ENCODE data around the gene TPD52L1. TPM values are rescaled to one million over a fixed set of nuclear protein-coding genes. Genes with fewer than 3 reads are reported as not detected.

The TPD52L1 gene
- total and polyA plus RNA-seq, 2 donors (not counting 1 experiment from before 2014, with no cell fraction given): not detected

DNA sequence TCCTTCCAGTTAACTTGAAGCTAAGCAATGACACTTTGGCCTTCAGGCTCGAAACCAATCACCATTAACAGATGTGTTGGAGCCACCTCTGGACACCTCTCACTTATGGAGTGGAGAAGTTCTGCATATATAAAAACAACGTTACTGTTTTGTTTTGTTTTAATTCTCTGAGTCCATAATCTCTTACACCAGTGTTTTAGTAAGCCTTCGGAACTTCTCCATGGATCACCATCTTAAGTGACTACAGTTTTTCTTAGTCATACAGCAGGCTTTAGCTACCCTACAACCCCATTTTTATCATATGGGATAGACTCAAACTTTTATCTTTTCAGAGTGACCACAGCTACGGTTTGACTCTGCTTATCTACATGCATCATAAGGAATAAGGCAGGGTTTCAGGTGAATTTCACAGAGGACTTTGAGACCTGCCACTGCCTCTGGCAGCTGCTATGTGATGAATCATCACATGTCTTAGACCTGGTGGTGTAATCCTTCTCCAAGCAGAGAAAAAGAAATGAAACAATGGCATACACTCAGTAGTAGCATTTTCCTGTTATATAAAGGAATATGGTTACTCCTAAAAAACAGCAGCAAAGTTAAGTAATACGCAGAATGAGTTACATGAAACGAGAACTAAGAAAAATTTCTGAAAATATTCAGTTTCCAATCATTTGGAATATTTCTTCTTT is 153.7 kb downstream of the TPD52L1 start:
- no peak overlapping the region for H2AFZ ChIP-seq (ENCODE audit: insufficient read depth, low read depth, low read length, poor library complexity, severe bottlenecking)
- H3K79me2 ChIP-seq (ENCODE audit: control insufficient read depth, insufficient read depth, low read length): no peaks in the 10 kb centered on the region
- H4K20me1 ChIP-seq (ENCODE audit: control insufficient read depth, insufficient read depth, low read length, poor library complexity, severe bottlenecking): no peaks in the 10 kb centered on the region
- ChIA-PET POLR2A (no interaction called here), CTCF (interaction anchor here (1.1 to 15.1 kb wide), 3 partner anchors 9 to 667 kb away, joined by 3 to 375 read pairs (median 6); partner anchors contain the start of gene HEY2)
- TF ChIP-seq CTCF (IDR thresholded peaks at IDR 0.05): no peak
- TF ChIP-seq EZH2 (IDR thresholded peaks at IDR 0.05; ENCODE audit: borderline replicate concordance, insufficient read depth, low read depth, low read length, poor library complexity, severe bottlenecking): no peak
- Mint-ChIP-seq H3K4me3 (no peak overlapping the region), H3K27ac (no peak overlapping the region), H3K9me3 (ENCODE audit: insufficient read depth) (no peaks in the 10 kb centered on the region), H3K27me3 (peaks cover 42% of the 10 kb centered on the region), H3K4me1 (peaks cover 11% of the 10 kb centered on the region)
- H3K4me2 ChIP-seq (replicated peaks; ENCODE audit: low read depth, low read length, poor library complexity, severe bottlenecking): no peak overlapping the region
- no peak for DNase-seq
- H3K27me3 ChIP-seq (replicated peaks in 1 of 4; ENCODE audit: control extremely low read depth in 1 of 4, control insufficient read depth in 3 of 4, insufficient read depth in 4 of 4, low read length in 3 of 4): peaks cover 0 to 8% (median under 1%) of the 10 kb centered on the region in 4 experiments
- intact Hi-C loops (cut with micrococcal nuclease): no loop called here
- WGBS (ENCODE audit: insufficient coverage): 100% methylated on average over 1 of the region's 6 CpGs
- H3K9ac ChIP-seq (ENCODE audit: low read length): no peak overlapping the region
- no peaks in the 10 kb centered on the region for H3K4me1 ChIP-seq (ENCODE audit: control insufficient read depth in 2 of 2, insufficient read depth in 2 of 2, low read length in 2 of 2)
- H3K27ac ChIP-seq (ENCODE audit: low read length in 2 of 2): no peak overlapping the region
- H3K4me3 ChIP-seq (ENCODE audit: control extremely low read depth in 1 of 5, extremely low read depth in 1 of 5, insufficient read depth in 1 of 5, low read depth in 2 of 5, low read length in 4 of 5): no peak overlapping the region
- no peak for ATAC-seq (ENCODE audit: low read depth)
- no peaks in the 10 kb centered on the region for H3K9me3 ChIP-seq (ENCODE audit: control extremely low read depth in 1 of 3, control insufficient read depth in 2 of 3, insufficient read depth in 1 of 3, low read length in 2 of 3)
- no peaks in the 10 kb centered on the region for H3K36me3 ChIP-seq (replicated peaks in 1 of 2; ENCODE audit: control extremely low read depth in 1 of 2, control insufficient read depth in 1 of 2, extremely low read depth in 1 of 2, insufficient read depth in 2 of 2, low read length in 1 of 2)

DNA sequence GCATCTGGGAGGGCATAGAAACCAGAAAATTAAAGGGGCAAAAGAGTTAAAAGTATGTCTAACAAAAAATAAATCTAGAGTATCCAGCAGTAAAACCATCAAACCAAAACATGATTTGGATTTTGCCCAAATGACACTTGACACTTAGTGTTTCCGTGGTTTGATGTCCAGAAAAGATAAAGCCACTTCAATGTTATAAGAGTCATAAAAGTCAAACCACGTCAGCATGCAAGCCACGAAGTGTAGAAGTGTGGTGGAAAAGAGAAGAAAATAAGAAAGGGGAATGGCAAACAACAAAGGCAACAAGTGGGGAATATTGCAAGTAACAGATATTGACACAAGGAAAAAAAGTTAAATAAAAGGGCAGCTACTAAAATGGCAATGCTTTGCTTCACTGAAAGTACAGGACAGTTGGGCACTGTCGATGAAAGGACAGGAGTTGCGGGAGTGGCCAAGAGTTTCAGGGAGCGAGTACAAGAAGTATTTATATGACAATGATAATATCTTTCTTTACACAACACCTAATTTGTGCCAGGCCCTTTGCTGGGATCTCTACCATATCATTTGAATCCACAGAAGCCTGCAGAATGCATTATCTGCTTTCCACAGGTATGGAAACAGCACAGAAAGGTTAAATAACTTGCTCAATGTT is 154.5 kb downstream of the TPD52L1 start:
- Histone ChIP-seq H3K36me3 (replicated peaks in 1 of 2; ENCODE audit: control extremely low read depth in 1 of 2, control insufficient read depth in 1 of 2, extremely low read depth in 1 of 2, insufficient read depth in 2 of 2, low read length in 1 of 2) (no peaks in the 10 kb centered on the region), H4K20me1 (ENCODE audit: control insufficient read depth, insufficient read depth, low read length, poor library complexity, severe bottlenecking) (no peaks in the 10 kb centered on the region), H3K27me3 (replicated peaks in 1 of 4; ENCODE audit: control extremely low read depth in 1 of 4, control insufficient read depth in 3 of 4, insufficient read depth in 4 of 4, low read length in 3 of 4) (peaks cover 0 to 8% (median 5%) of the 10 kb centered on the region in 4 experiments), H3K4me2 (replicated peaks; ENCODE audit: low read depth, low read length, poor library complexity, severe bottlenecking) (no peak overlapping the region), H3K4me1 (ENCODE audit: control insufficient read depth in 2 of 2, insufficient read depth in 2 of 2, low read length in 2 of 2) (no peaks in the 10 kb centered on the region), H2AFZ (ENCODE audit: insufficient read depth, low read depth, low read length, poor library complexity, severe bottlenecking) (no peak overlapping the region), H3K4me3 (ENCODE audit: control extremely low read depth in 1 of 5, extremely low read depth in 1 of 5, insufficient read depth in 1 of 5, low read depth in 2 of 5, low read length in 4 of 5) (no peak overlapping the region), H3K27ac (ENCODE audit: low read length in 2 of 2) (no peak overlapping the region), H3K9ac (ENCODE audit: low read length) (no peak overlapping the region), H3K79me2 (ENCODE audit: control insufficient read depth, insufficient read depth, low read length) (no peaks in the 10 kb centered on the region), H3K9me3 (ENCODE audit: control extremely low read depth in 1 of 3, control insufficient read depth in 2 of 3, insufficient read depth in 1 of 3, low read length in 2 of 3) (no peaks in the 10 kb centered on the region)
- Mint-ChIP-seq H3K27me3 (peaks cover 47% of the 10 kb centered on the region), H3K9me3 (ENCODE audit: insufficient read depth) (no peaks in the 10 kb centered on the region), H3K4me3 (no peak overlapping the region), H3K27ac (no peak overlapping the region), H3K4me1 (peaks cover 5% of the 10 kb centered on the region)
- DNase-seq: no peak
- 0% methylated on average over 2 of the region's 6 CpGs for WGBS (ENCODE audit: insufficient coverage)
- POLR2A ChIA-PET: no interaction called here
- CTCF ChIA-PET: interaction anchor here (1.1 to 15.1 kb wide), 5 partner anchors 8 to 666 kb away, joined by 3 to 375 read pairs (median 6); partner anchors contain the start of gene HEY2
- intact Hi-C loops (cut with micrococcal nuclease): no loop called here
- ATAC-seq (ENCODE audit: low read depth): no peak
- TF ChIP-seq EZH2 (IDR thresholded peaks at IDR 0.05; ENCODE audit: borderline replicate concordance, insufficient read depth, low read depth, low read length, poor library complexity, severe bottlenecking) (no peak), CTCF (IDR thresholded peaks at IDR 0.05) (no peak)
